GM21528 (cell line): Measurements from ENCODE around the gene OSBPL9.
"Not testable (repeated sequence)": the region's sequence is repeated elsewhere in the genome, so short reads cannot be mapped to it uniquely, and the experiment has no call there.

Source experiments
- ATAC-seq: cut with Tn5 transposase; IDR thresholded peaks from one replicate; pipeline ENCODE4 v1.9.1; 2021; ENCODE audit warnings: mild to moderate bottlenecking, moderate library complexity; ENCODE audit not compliant: unreplicated experiment, low FRiP score

Gene OSBPL9

DNA sequence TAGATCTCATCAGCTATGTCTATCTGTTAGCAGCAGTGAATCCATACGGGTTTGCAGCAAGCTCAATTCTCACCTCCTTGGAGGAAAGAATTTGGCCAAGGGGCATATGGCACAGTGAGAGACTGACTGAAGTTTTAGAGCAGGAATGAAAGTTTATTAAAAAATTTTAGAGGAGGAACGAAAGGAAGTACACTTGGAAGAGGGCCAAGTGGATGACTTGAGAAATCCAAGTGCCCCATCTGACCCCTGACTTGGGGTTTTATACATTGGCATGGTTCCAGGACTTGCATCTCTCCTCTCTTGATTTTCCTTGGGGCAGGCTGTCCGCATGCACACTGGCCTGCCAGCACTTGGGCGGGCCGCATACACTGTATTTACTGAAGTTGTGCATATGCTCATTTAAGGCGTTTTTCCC lies 9.2 kb upstream of the OSBPL9 start:
- no peak for ATAC-seq

DNA sequence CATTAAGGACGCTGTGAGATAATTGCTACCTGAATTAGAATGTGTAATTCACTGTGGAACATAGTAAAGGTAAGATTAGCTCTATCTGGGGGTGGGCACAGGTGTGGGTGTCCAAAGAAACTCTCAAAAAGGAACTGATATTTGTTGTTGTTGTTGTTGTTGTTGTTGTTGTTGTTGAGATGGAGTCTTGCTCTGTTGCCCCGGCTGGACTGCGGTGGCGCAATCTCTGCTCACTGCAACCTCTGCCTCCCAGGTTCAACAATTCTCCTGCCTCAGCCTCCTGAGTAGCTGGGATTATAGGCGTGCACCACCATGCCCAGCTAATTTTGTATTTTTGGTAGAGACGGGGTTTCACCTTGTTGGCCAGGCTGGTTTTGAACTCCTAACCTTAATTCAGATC lies 6.8 kb upstream of the OSBPL9 start:
- not testable (repeated sequence) for ATAC-seq

DNA sequence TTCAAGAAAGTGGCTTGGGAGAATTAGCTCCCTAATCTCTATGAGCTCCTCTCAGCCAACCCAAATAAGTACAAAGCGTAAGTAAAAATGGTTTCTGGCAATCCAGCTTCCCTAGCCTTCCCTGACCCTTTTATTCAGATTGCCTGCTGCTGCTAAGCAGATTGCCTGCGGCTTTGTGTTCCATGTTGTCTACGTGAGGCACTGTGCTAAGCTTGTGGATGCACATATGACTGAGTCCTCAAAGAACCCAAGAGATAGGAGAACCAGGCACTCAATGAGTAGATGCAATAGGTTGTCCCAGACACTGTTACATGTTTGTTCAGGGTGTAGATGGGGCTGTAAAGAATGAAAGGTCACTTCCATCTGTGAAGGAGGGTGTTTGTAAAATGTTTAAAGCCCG lies 6.3 kb upstream of the OSBPL9 start:
- no peak for ATAC-seq

DNA sequence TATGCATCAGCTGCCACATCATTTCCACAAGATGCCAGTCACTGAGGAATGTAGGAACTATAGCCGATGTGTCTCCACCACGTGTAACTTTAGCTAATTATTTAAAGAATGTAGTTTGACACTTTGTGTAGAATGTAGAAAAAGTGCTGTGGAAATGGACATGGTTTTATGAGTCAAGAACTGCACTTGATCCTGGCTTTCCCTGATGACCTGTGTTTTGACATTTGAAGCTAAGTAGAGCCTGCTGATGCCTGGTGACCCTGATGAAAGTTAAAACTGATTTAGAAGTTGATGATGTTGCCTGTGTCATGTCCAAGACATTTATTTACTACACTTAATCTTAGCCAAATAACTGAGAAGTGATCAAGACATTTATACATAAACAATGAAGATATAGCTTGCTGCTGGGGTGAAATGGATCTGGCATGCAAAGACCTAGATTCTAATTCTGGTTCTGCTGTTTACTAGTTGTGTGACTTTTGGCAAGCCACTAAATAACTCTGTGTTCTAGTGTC lies 4.4 kb upstream of the OSBPL9 start:
- no peak for ATAC-seq

DNA sequence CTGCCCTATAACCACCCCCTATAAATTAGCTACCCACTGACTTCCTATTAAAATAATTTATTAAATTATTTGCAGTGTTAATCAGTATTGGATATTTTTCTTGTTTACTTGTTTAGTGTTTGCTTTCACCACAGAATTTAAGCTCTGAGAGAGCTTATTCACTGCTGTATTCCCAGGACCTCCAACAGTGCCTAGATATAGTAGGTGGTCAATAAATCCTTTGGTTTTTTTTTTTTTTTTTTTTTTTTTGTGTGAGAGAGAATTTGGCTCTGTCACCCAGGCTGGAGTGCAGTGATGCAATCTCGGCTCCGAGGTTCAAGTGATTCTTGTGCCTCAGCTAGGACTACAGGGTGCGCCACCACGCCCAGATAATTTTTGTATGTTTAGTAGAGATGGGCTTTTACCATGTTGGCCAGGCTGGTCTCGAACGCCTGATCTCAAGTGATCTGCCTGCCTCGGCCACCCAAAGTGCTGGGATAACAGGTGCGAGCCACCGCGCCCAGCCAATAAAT lies 1.1 kb upstream of the OSBPL9 start:
- ATAC-seq, result no peak

DNA sequence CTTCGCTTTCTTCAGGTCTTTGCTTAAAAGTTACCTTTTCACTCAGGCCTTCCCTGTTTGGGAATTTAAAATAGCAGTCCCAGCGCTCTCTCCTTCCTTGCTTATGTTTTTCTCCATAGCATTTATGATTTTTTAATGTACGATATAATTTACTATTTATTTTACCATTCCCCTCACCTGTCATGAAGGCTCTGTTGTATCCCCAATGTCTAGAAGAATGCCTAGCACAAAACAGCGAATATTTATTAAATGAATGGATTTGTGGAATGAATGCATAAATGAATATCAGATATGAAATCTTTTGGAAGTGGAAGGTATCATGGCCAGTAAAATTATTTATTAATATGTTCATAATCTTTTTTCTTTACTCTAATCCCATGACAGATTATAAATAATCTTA lies 402 bp upstream of the OSBPL9 start:
- ATAC-seq, result no peak

DNA sequence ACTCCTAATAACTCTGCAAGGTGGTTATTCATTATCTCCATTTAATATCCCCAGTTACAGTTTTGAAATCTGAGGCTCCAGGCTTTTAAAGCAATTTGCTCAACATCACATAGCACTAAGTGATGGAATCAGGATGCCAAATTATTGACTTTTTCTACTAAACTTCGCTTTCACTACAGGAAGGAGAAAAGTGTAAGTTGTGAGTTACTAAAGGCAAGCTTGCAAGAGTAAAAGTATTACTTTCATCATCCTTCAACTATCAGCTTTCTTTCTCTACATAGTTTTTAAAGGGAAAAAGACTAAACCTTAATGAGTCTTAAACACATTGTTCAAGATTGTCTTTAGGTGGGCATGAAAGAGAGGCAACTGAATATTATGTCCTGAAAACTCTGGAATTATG lies 1.8 kb downstream of the OSBPL9 start:
- ATAC-seq, result no peak

DNA sequence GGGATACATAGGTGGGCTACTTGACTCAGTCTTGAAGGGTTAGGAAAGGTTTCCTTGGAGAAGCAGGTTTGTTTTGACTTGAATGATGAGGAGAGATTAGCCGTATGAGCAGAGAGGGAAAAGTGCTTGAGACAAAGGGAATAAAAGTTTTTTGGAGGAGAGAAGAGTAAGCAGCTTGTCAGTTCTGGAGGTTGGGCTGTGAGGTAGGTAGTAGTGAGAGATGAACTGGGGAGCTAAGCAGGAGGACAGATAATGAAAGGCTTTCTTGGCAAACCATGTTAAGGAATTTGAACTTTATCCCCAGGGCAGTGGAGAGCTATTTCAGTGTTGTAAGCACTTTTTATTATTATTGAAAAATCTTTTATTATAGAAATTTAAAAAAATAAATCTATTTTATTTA lies 3.6 kb downstream of the OSBPL9 start:
- no peak for ATAC-seq

DNA sequence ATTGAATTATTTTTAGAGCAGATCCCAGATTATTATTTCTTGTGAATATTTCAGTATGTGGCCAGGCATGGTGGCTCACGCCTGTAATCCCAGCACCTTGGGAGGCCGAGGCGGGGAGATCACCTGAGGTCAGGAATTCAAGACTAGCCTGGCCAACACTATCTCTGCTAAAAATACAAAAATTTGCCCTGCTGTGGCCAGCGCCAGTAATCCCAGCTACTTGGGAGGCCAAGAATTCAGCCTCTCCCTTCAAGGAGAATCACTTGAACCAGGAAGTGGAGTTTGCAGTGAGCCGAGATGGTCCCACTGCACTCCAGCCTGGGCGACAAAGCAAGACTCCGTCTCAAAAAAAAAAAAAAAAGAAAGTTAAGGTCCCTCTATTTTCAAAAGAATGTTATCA lies 4.3 kb downstream of the OSBPL9 start:
- no peak for ATAC-seq

DNA sequence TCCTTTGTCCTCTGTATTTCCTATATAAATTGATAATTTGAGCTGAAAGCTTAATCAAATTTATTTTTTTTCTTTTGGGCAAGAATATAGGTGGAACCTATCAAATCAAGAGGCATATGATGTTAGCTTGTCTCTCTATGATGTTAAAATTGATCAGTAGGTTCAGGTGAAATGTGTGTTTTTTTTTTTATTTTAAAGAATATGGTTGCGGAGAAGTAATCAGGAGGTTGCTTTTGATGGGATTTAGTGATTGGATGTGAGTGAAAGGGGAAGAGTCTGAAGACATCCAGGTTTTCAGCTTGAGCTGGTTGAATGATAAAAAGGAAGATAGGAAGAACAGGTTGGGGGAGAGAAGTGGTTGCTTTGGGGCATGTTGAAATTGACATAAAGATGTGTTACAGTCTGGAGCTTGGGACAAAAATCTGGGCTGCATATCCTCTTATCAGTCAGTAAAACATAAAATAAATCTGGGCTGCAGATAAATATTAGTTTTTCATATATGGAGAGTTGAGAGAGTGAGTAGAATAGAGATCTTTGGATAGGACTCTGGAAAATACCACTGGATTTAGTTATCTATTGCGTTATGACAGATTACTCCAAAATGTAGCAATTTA lies 5.1 kb downstream of the OSBPL9 start:
- no peak for ATAC-seq

DNA sequence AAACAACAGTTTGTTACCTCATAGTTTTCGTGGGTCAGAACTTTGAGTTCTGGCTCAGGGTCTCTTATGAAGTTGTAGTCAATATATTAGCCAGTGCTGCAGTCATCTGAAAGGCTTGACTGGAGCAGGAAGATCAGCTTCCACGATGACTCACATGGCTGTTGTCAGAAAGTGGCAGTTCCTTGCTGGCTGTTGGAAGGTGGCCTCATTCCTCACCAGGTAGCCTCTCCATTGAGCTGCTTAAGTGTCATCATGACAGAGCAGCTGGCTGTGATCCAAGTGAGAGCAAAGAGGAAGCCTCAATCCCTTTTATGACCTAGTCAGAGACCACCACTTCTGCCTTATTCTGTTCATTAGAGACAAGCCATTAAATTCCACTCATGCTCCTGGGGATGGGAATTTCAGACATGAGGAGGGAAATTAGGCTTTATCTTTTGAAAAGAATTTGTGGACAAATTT lies 5.6 kb downstream of the OSBPL9 start:
- no peak for ATAC-seq

DNA sequence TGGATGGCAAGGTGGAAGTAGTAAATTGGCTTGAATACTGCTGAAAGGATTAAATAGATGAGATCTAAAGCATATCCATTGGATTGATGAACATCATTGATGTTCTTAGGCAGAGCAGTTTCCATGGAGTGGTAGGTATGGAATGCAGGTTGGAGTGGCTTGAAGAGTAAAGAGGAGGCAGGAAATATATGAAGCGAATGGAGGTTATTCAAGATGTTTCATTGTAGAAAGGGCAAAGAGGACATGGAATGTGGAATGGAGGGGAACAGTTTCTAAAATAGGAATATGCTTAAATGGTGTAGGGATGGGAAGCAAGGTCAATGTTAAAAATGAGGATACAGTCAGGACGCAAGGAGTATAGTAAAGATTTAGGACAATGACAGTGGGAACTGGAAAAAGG lies 6.1 kb downstream of the OSBPL9 start:
- no peak for ATAC-seq

DNA sequence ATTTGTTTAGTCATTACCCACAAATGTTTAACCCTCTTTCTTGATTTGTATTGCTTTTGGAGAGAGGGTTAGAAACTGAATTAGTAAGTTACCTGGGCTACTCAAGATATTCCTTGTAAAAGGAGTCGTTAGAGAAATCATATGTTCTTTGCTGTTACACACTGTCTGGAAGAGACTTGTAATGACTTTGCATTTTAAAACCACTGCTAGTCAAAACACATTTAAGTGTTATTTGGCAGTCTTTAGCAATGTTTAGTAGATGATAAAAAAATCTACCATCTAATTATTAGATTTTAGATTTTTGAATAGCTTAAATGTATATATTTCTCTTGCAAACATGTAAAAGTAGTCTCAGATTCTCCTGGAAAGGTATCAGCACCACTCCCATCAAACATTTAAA lies 6.6 kb downstream of the OSBPL9 start:
- no peak for ATAC-seq

DNA sequence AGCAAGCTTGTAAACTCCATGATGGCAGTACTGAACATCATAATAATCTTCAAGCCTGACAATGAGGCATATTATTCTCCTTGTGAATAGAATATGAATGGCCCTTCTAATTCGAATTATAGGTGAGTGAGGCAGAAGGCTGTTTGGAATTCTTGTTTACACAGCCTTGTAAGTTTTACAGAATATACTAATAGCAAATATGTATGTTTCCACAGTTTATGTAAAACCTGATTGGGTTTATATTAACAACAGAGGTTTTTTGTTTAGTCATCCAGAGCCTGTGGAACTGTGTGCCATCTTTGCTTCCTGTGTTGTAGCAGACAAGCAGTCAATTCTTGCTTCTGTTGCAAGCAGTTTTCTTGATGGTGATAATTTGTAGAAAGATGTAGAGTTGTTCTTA lies 8.0 kb downstream of the OSBPL9 start:
- no peak for ATAC-seq

DNA sequence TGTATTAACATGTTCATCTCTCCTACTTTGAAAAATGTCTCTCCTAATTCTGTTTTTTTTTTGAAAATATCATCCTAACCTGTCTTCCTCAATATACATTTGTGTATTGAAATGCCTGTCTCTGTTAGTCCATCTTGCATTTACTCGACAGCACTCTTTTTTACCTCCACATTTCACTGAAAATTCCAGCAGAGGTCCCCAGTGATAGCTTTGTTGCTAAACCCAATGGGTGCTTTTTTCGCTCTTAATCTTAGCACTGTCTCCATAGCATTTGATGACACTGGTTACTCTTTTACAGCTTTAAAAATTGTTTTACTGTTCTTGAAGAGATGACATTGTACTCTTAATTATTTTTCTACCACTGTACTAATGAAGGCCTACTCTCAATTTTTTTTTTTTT lies 10.8 kb downstream of the OSBPL9 start:
- no peak for ATAC-seq

DNA sequence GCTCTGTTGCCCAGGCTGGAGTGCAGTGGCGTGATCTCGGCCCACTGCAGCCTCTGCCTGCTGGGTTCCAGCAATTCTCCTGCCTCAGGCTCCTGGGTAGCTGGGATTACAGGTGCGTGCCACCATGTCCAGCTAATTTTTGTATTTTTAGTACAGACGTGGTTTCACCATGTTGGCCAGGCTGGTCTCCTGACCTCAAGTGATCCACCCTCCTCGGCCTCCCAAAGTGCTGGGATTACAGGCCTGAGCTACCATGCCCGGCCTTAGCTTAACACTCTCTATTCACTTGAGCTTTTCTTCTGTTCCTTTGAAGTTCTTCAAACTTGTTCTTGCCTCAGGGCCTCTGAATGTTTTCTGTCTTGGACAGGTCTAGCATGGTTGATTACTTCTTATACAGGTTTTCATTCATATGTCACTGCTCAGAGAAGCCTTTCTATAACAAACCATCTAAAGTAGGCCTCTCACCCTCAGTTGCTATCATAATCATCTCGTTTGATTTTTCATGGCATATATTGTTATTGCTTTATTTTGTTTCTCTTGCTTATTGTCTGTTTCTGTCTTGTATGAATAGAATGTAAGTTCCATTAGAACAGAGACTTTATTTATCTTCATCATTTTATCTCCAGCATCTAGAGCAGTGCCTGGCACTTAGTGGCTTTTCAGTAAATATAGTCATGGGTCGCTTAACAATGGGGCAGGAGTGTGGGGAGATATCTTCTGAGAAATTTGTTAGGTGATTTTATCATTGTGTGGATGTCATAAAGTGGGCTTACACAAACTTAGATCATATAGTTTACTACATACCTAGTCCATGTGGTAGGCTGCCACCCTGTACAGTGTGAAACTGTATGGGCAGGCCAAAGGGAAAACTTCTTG lies 12.1 kb downstream of the OSBPL9 start:
- ATAC-seq, result no peak

DNA sequence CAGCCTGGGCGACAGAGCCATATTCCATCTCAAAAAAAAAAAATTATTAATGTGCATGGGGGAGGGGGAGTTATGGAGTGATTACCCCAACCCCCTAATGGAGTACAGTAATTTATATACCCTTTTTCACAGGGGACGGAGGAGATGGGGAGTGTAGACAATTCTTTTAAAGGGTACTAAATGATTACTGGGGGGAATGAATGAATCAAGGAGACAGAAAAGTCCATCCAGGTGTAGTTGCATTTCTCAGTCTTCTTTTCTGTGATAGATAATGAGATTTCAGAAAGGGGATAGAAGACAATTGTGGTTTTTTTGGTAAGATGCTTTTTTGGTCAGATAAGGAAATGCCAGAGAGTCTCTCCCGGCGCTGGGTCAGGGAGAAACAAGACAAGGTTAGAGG lies 13.0 kb downstream of the OSBPL9 start:
- ATAC-seq, result no peak

DNA sequence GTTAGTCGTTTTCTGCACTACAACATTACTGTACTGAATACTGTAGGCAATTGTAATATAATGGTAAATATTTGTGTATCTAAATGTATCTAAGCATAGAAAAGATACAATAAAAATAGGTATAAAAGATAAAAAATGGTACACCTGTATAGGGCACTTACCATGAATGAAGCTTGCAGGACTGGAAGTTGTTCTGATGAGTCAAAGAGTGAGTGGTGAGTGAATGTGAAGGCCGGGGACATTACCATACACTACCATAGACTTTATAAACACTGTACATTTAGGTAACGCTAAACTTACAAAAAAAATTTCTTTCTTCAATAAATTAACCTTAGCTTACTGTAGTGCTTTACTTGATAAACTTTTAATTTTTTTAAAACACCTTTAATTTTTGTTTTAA lies 13.5 kb downstream of the OSBPL9 start:
- ATAC-seq, result no peak

DNA sequence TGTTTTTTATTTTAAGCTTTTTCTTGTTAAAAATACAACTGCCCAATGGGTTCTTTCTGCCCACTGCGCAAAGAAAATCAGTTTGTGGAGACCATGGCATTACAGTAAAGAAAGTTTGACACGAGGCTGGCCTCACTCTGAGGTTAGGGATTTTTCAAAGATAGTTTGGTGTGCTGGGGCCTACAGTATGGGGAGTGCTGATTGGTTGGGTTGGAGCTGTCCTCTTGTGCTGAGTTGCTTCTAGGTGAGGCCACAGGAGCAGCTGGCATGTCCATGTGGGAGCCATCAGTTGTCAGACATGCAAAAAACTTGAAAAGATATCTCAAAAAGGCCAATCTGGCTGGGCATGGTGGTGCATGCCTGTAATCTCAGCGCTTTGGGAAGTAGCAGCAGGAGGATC lies 14.0 kb downstream of the OSBPL9 start:
- no peak for ATAC-seq

DNA sequence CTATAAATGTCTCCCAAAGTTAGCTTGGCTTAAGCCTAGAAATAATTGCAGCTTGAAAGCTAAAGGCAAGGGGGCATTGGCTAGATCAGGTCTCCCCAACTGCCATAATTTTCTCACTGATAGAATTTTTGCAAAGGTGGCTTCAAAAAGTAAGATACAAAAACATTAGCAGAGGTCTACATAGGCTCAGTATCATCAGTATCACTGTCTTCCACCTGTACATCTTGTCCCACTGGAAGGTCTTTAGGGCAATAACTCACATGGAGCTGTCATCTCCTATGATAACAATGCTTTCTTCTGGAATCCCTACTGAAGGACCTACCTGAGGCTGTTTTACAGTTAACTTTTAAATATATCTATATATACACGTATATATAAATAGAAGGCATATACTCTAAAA lies 14.9 kb downstream of the OSBPL9 start:
- ATAC-seq, result no peak

DNA sequence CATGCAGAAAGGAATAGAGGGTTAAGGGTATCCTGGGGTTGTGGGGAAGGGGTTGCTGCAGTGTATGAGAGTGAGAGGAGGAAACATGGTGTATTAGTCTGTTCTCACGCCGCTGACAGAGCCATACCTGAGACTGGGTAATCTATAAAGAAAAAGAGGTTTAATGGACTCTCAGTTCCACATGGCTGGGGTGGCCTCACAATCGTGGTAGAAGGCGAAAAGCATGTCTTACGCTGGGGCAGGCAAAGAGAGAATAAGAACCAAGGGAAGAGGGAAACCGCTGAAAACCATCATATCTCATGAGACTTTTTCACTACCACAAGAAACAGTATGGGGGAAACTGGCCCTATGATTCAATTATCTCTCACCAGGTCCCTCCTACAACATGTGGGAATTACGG lies 17.7 kb downstream of the OSBPL9 start:
- no peak for ATAC-seq

DNA sequence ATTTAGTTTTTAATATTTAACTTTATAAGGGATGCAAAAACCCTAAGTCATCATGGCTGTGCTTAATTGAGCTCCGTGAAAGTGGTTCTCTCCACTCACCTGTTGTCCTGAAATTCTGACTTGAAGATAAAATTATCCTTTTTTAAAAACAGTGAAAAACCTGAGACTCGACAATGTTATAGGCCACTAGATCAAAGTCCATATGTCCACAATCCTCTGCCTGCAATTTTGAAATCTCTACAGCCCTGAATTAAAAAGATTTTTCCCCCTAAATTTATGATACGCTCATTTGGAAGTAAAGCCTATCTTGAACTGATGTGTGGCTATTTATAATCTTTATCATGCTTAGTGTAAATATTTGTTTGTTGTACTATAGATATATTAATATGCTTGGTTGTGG lies 18.7 kb downstream of the OSBPL9 start:
- no peak for ATAC-seq
